KMS-11 (cell line): Measurements from ENCODE around the gene DNAJB8.

ENCODE experiments used
- H2AFZ ChIP-seq: fragments of 200-600 bp; sonication (generic); 2 replicates; pipeline ENCODE4 v1.6.1; 2016; ENCODE audit warnings: antibody characterized with exemption, mixed run types, low read depth
- H3K27ac ChIP-seq: fragments of 200-600 bp; sonication (generic); 2 replicates; pipeline ENCODE4 v1.6.1; 2016; ENCODE audit warnings: mild to moderate bottlenecking, mixed run types
- H3K27me3 ChIP-seq: fragments of 200-600 bp; sonication (generic); 2 replicates; pipeline ENCODE4 v1.6.1; 2017; ENCODE audit warnings: mild to moderate bottlenecking, low read depth, mixed run types, moderate library complexity; ENCODE audit not compliant: insufficient read depth
- H3K36me3 ChIP-seq: fragments of 200-600 bp; sonication (generic); 2 replicates; pipeline ENCODE4 v1.6.1; 2017; ENCODE audit warnings: mild to moderate bottlenecking, mixed run types; ENCODE audit not compliant: insufficient read depth
- H3K4me1 ChIP-seq: fragments of 200-600 bp; sonication (generic); 2 replicates; pipeline ENCODE4 v1.6.1; 2016; ENCODE audit warnings: mild to moderate bottlenecking, low read depth, mixed run types; ENCODE audit not compliant: poor library complexity, severe bottlenecking
- H3K4me2 ChIP-seq: fragments of 200-600 bp; sonication (generic); 2 replicates; pipeline ENCODE4 v1.7.0; 2016; ENCODE audit warnings: mild to moderate bottlenecking, mixed run types
- H3K4me3 ChIP-seq: fragments of 200-600 bp; sonication (generic); IDR thresholded peaks from 2 replicates; pipeline ENCODE4 v1.6.1; 2017; ENCODE audit warnings: low read depth, low read length, mixed read lengths; ENCODE audit not compliant: insufficient read depth
- H3K79me2 ChIP-seq: fragments of 200-600 bp; sonication (generic); 2 replicates; pipeline ENCODE4 v1.6.1; 2016; ENCODE audit warnings: low read depth, mixed run types; ENCODE audit not compliant: insufficient read depth
- H3K9ac ChIP-seq: fragments of 200-600 bp; sonication (generic); 2 replicates; pipeline ENCODE4 v1.6.1; 2016; ENCODE audit warnings: mild to moderate bottlenecking, mixed run types
- H4K20me1 ChIP-seq: fragments of 200-600 bp; sonication (generic); 2 replicates; pipeline ENCODE4 v1.6.1; 2016; ENCODE audit warnings: mild to moderate bottlenecking, mixed run types; ENCODE audit not compliant: insufficient read depth
- CTCF ChIP-seq: fragments of 200-600 bp; sonication (generic); conservative IDR thresholded peaks from 2 replicates; pipeline ENCODE4 v1.6.1; 2017; ENCODE audit warnings: low read depth, mild to moderate bottlenecking, antibody characterized with exemption, low read length, moderate library complexity, mixed read lengths

DNAJB8 gene

DNA sequence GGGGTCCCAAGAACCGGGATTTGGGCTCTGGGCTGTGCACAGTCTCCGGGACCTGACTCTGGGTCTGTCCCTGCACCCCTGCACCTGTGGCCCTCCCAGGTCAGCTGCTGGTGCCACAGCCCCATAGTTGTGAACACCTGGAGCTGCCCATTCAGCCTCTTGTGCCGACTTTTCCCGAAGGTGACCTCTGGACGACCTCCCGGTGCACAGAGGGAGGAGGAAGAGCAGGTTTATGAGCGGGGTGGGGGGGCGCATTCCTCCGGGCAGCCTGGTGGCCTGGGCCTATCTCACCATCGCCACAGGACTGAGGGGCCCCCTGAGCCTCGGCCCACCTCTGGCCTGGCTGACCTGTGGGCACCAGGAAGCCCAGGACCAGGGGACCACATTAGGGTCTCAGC is 45.3 kb downstream of the DNAJB8 start:
- no peaks in the 10 kb centered on the region for H3K4me1 ChIP-seq
- no peak overlapping the region for H2AFZ ChIP-seq
- H3K27me3 ChIP-seq: no peaks in the 10 kb centered on the region
- no peaks in the 10 kb centered on the region for H3K79me2 ChIP-seq
- no peak overlapping the region for H3K4me3 ChIP-seq
- no peak overlapping the region for H3K4me2 ChIP-seq
- no peaks in the 10 kb centered on the region for H4K20me1 ChIP-seq
- TF ChIP-seq CTCF: no peak
- no peak overlapping the region for H3K27ac ChIP-seq
- no peak overlapping the region for H3K9ac ChIP-seq
- H3K36me3 ChIP-seq: no peaks in the 10 kb centered on the region

DNA sequence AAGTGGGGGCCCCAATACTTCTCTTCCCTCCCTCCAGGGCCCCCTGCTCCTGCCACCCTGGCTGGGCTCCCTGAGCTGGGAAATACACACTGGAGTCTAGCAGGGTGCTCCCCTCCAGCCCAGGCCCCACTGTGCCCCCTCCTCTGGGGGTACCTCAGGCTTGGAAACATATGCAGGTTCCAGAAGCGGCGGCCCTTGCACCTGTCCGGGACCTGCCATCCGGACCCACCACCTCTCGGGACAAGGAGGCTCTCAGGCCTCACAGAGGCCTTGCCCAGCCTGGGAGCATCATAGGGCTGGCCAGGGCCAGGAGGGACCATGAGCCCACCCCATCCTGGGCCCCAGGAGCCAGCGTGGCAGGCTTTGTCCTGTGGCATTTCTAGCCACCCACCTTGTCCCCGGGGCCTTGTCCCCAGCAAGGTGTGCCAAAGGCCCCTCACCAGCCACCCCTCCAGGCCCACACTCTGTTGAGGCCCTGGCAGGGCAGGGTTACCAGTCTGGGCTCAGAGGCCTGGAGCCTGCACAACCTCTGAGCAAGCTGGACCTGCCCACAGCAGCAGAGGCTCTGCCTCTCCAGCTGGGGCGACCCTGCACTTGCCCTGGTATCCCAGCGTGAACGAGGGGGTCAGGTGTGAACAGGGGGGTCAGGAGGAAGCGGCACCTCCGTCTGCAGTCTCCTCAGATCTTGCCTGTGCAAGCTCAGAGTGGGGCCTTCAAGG is 45.8 kb downstream of the DNAJB8 start:
- Histone ChIP-seq H4K20me1 (no peaks in the 10 kb centered on the region), H3K4me2 (no peak overlapping the region), H3K79me2 (no peaks in the 10 kb centered on the region), H3K4me1 (no peaks in the 10 kb centered on the region), H3K27ac (no peak overlapping the region), H3K9ac (no peak overlapping the region), H3K27me3 (no peaks in the 10 kb centered on the region), H3K36me3 (no peaks in the 10 kb centered on the region), H3K4me3 (no peak overlapping the region), H2AFZ (no peak overlapping the region)
- no peak for TF ChIP-seq CTCF

DNA sequence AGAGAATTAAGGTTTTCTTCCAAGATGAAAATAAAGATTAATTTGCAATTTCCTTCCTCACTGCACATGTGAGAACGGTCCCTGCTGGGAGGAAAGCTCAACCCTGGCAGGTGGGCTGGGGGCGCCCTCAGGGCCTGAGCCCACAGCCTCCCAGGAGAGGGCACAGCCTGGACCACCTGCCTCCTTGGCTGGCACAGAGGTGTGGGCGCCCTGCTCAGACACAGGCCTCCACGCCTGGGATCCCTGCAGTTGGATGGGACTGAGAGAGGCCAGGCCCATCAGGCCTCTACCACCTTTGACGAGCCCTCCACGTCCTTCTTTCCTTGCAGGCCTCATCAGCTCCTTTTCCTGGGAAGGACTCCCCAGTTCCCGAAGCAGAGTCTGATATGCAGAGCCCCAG is 46.4 kb downstream of the DNAJB8 start:
- no peak for TF ChIP-seq CTCF
- H3K4me3 ChIP-seq: no peak overlapping the region
- no peak overlapping the region for H3K4me2 ChIP-seq
- H3K9ac ChIP-seq: no peak overlapping the region
- no peak overlapping the region for H3K27ac ChIP-seq
- no peaks in the 10 kb centered on the region for H3K27me3 ChIP-seq
- H2AFZ ChIP-seq: no peak overlapping the region
- H4K20me1 ChIP-seq: no peaks in the 10 kb centered on the region
- H3K4me1 ChIP-seq: no peaks in the 10 kb centered on the region
- H3K36me3 ChIP-seq: no peaks in the 10 kb centered on the region
- no peaks in the 10 kb centered on the region for H3K79me2 ChIP-seq

DNA sequence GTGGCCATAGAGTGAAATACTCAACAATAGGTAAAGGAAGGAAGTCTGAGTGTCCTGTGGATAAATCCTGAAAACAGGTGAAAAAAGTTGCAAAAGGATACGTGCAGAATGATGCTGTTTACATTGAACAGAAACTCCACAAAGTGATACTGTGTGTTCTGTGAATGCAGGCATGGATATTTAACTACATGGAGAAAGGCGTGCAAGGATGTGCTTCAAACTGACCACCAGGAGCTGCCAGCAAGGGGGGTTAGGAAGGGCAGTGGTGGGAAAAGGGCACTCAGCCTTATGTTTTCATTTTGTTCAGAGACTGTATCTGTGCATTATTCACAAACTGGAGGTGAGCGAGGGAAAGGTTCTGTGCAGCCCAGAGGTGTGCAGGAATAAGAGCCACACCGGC is 47.4 kb downstream of the DNAJB8 start:
- Histone ChIP-seq H3K79me2 (no peaks in the 10 kb centered on the region), H3K36me3 (no peaks in the 10 kb centered on the region), H3K27ac (no peak overlapping the region), H4K20me1 (no peaks in the 10 kb centered on the region), H3K27me3 (no peaks in the 10 kb centered on the region), H3K4me1 (no peaks in the 10 kb centered on the region), H2AFZ (no peak overlapping the region), H3K4me2 (no peak overlapping the region), H3K4me3 (no peak overlapping the region), H3K9ac (no peak overlapping the region)
- TF ChIP-seq CTCF: no peak
